D721Med (cell line): Measurements from ENCODE around the gene ADAP1.
"Not testable (repeated sequence)": the region's sequence is repeated elsewhere in the genome, so short reads cannot be mapped to it uniquely, and the experiment has no call there.

Source experiments
- DNase-seq: peaks from one replicate; pipeline ENCODE4 v3.0.0; 2011; ENCODE audit warnings: low spot score; ENCODE audit not compliant: insufficient read length
- FAIRE-seq: peaks from 2 replicates; lab custom pipeline; 2011; peaks lifted over from hg19 to GRCh38; lab: Jason Lieb, UNC
- TF ChIP-seq, protein P1 (sequence below): IDR thresholded peaks from 2 replicates; pipeline ENCODE4 v1.5.1; 2012; ENCODE audit warnings: mild to moderate bottlenecking, control low read depth; ENCODE audit not compliant: insufficient read depth; ENCODE audit errors: missing control alignments

The ADAP1 gene

GRCh38 chr7:908591-909357 lies 45.7 kb downstream of the ADAP1 start:
- TF ChIP-seq, protein P1, sequence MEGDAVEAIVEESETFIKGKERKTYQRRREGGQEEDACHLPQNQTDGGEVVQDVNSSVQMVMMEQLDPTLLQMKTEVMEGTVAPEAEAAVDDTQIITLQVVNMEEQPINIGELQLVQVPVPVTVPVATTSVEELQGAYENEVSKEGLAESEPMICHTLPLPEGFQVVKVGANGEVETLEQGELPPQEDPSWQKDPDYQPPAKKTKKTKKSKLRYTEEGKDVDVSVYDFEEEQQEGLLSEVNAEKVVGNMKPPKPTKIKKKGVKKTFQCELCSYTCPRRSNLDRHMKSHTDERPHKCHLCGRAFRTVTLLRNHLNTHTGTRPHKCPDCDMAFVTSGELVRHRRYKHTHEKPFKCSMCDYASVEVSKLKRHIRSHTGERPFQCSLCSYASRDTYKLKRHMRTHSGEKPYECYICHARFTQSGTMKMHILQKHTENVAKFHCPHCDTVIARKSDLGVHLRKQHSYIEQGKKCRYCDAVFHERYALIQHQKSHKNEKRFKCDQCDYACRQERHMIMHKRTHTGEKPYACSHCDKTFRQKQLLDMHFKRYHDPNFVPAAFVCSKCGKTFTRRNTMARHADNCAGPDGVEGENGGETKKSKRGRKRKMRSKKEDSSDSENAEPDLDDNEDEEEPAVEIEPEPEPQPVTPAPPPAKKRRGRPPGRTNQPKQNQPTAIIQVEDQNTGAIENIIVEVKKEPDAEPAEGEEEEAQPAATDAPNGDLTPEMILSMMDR = peak; percentile 73
- FAIRE-seq = not testable (repeated sequence)
- DNase-seq = peak; percentile 93

DNA sequence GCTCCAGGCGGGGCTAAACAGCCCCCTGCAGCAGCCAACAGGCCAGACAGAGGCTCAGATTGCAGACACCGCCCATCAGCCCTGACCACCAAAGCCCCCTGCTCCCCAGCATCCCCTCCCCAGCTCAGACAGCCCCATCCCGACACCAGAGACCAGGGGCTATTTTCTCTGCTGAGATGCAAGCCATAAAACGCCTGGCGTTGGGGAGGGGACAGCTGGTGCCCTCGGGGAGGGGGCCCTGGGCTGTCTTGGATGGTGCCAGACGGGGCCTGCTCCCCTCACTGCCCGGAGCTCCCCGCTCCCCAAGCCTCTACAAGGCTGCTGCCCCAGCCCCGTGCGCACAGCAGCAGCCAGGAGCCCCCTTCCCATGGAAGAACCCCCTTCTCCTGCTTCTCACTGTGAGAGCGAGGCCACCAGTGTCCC lies 46.3 kb downstream of the ADAP1 start:
- no peak for FAIRE-seq
- TF ChIP-seq, protein P1 = no peak
- DNase-seq = no peak

DNA sequence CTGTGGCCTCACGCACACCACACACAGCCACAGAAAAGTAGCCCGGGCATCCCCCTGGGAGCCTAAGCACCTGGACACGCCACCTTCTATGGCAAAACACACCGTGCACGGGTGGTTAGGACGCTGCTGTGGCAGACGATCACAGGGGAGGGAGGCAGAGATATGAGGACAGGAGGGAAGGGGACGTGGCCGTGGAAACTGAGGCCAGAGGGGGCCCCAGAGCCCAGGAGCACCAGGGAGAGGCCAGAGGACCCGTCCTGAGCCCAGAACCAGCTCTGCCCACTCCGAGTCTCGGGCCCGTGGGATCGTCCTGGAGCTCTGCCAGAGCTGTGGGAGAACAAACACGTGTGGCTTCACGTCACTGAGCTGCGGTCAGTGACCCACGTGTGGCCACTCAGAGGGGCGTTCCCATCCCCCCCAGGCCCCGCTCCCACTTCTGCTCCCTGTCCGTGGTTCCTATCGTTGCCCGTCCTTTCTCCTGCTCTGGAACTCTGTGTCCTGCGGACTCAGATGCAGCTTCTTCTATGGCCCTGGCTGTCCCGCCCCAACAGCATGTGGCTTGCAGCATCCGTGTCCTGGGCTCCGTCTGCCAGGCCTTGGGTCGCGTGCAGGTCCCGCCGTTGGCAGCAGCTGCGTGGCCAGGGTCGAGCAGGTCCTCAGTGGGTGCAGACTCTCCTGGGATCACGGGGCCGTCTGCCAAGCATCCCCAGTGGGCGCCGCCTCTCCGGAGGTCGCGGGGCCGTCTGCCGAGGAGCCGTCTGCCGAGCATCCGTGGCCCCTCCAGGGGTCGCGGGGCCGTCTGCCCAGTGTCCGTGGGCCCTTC lies 47.1 kb downstream of the ADAP1 start:
- TF ChIP-seq, protein P1 = no peak
- no peak for DNase-seq
- no peak for FAIRE-seq

- FAIRE-seq (no peak), DNase-seq (no peak)
- TF ChIP-seq, protein P1 = no peak
Measured at GRCh38 chr7:906776-907157, 47.7 kb downstream of the ADAP1 start.

- TF ChIP-seq, protein P1 = no peak
- no peak for FAIRE-seq
- no peak for DNase-seq
Measured at GRCh38 chr7:904847-905246, 49.6 kb downstream of the ADAP1 start.

GRCh38 chr7:903921-904755 lies 50.3 kb downstream of the ADAP1 start:
- FAIRE-seq (no peak), DNase-seq (no peak)
- TF ChIP-seq, protein P1 = no peak
